Adrenal gland (tissue), 5 donors: ENCODE measurements around the gene HSP90AA1.

Experiments used
- CTCF ChIP-seq, 6 experiments: fragments of 450-650 bp in 4 of 6; fragments of 200-600 bp in 2 of 6; sonication (generic) in 1 of 6; IDR thresholded peaks; 1 replicate in 5 of 6; 2 replicates in 1 of 6; pipeline versions ENCODE4 v1.5.1 to v1.8.0; 2016 to 2021; ENCODE audit warnings: antibody characterized with exemption in 6 of 6, mild to moderate bottlenecking in 2 of 6, moderate library complexity in 1 of 6
- POLR2A ChIP-seq, 2 donors: fragments of 450-650 bp; IDR thresholded peaks; one replicate each; pipeline ENCODE4 v1.6.1; 2017; ENCODE audit warnings: antibody characterized with exemption in 2 of 2, mild to moderate bottlenecking in 2 of 2, moderate library complexity in 1 of 2
- donor health status: DM: no; HTN: no; CAD: no.

GRCh38 chr14:102085488-102085887 lies 1.4 kb downstream of the HSP90AA1 start:
- TF ChIP-seq CTCF (IDR thresholded peaks at IDR 0.05) (no peak), POLR2A (IDR thresholded peaks at IDR 0.05) (no peak)
